ENCODE results near the gene DNAAF3.

GRCh38 chr19:55146078-55146704, 20.2 kb downstream of the DNAAF3 start:
- TF ChIP-seq CTCF (IDR thresholded peaks at IDR 0.05) = no peak
- TF ChIP-seq EP300 (IDR thresholded peaks at IDR 0.05) = no peak
- TF ChIP-seq POLR2A (IDR thresholded peaks at IDR 0.05) = no peak
